Tibial artery (tissue), 4 donors: Measurements from ENCODE around the gene PLEKHF1.

Source experiments
- DNase-seq, 2 donors: peaks; one replicate each; pipeline ENCODE4 v3.0.0-alpha.2; 2019
- H3K27ac ChIP-seq, 2 donors: fragments of 200-600 bp; sonication (generic) in 1 of 2; 1 replicate in 1 of 2; 2 replicates in 1 of 2; pipeline ENCODE4 v1.5.1; 2018 to 2019; ENCODE audit warnings: mild to moderate bottlenecking in 1 of 2
- H3K27me3 ChIP-seq, 2 donors: fragments of 200-600 bp; sonication (generic) in 1 of 2; one replicate each; pipeline versions ENCODE4 v1.5.1 to v1.6.0; 2016 to 2019
- H3K36me3 ChIP-seq, 3 donors: fragments of 200-600 bp; sonication (generic) in 2 of 3; one replicate each; pipeline ENCODE4 v1.5.1; 2016 to 2019; ENCODE audit warnings: mild to moderate bottlenecking in 2 of 3
- H3K4me1 ChIP-seq, 4 donors: fragments of 200-600 bp; sonication (generic) in 2 of 4; 1 replicate in 3 of 4; 2 replicates in 1 of 4; pipeline ENCODE4 v1.5.1; 2016 to 2019
- H3K4me3 ChIP-seq, 2 donors: fragments of 200-600 bp; sonication (generic) in 1 of 2; 1 replicate in 1 of 2; 2 replicates in 1 of 2; pipeline ENCODE4 v1.5.1; 2018 to 2019; ENCODE audit warnings: mild to moderate bottlenecking in 2 of 2
- H3K9me3 ChIP-seq, 3 donors: fragments of 200-600 bp; sonication (generic) in 1 of 3; one replicate each; pipeline ENCODE4 v1.5.1; 2016 to 2019
- CTCF ChIP-seq, 2 experiments: fragments of 200-600 bp in 1 of 2; fragments of 450-650 bp in 1 of 2; IDR thresholded peaks; one replicate each; pipeline ENCODE4 v1.5.1; 2017 to 2019; ENCODE audit warnings: antibody characterized with exemption in 2 of 2, mild to moderate bottlenecking in 1 of 2, moderate library complexity in 1 of 2
- intact Hi-C: fragments of 100-400 bp; cut with DNase I; formaldehyde crosslinking; loops from one replicate; pipeline ENCODE4 v1.15.0; 2023; ENCODE audit warnings: low total_unique reads

The PLEKHF1 gene

GRCh38 chr19:29665215-29665825 is at the start of gene PLEKHF1:
Gene PLEKHF1, plus strand, starts transcription at chr19:29665461. Its CDS starts 8,379 bp downstream, at chr19:29673840.
- no peaks in the 10 kb centered on the region for H3K9me3 ChIP-seq
- peak within 1 kb of the TSS; percentile 90 to 91 for H3K4me3 ChIP-seq
- peak within 1 kb of the TSS; percentile 93 for H3K27ac ChIP-seq
- intact Hi-C loops = no loop called here
- H3K36me3 ChIP-seq = no peaks in the 10 kb centered on the region
- peak; percentile 87 to 95 for DNase-seq
- TF ChIP-seq CTCF (IDR thresholded peaks at IDR 0.05) = no peak
- peaks cover 0 to 75% (median 61%) of the 10 kb centered on the region in 4 donors for H3K4me1 ChIP-seq
- no peaks in the 10 kb centered on the region for H3K27me3 ChIP-seq

- no peaks in the 10 kb centered on the region for H3K9me3 ChIP-seq
Observed at GRCh38 chr19:29615891-29616425, 49.3 kb upstream of the PLEKHF1 start.

GRCh38 chr19:29616541-29616940 is 48.7 kb upstream of the PLEKHF1 start:
- Histone ChIP-seq H3K9me3 (no peaks in the 10 kb centered on the region), H3K27ac (no peak overlapping the region), H3K4me3 (no peak overlapping the region), H3K36me3 (peaks cover 35 to 54% (median 48%) of the 10 kb centered on the region in 3 donors), H3K4me1 (no peaks in the 10 kb centered on the region), H3K27me3 (peaks cover 0 to 8% of the 10 kb centered on the region in 2 donors)
- no peak for TF ChIP-seq CTCF (IDR thresholded peaks at IDR 0.05)
- DNase-seq = no peak
- intact Hi-C loops = no loop called here

More at GRCh38 chr19:29615891-29616425, 49.3 kb upstream of the PLEKHF1 start:
- Histone ChIP-seq H3K27ac (no peak overlapping the region), H3K36me3 (peaks cover 40 to 59% (median 53%) of the 10 kb centered on the region in 3 donors), H3K4me3 (no peak overlapping the region), H3K4me1 (no peaks in the 10 kb centered on the region), H3K27me3 (peaks cover 0 to 2% of the 10 kb centered on the region in 2 donors)
- TF ChIP-seq CTCF (IDR thresholded peaks at IDR 0.05) = no peak
- no peak for DNase-seq
- intact Hi-C loops = loop anchor here (2.0 kb wide), 1 partner anchor 101 kb away; no protein-coding TSS in a partner anchor

GRCh38 chr19:29617366-29618266 is 47.6 kb upstream of the PLEKHF1 start:
- TF ChIP-seq CTCF (IDR thresholded peaks at IDR 0.05) = no peak
- Histone ChIP-seq H3K4me1 (no peaks in the 10 kb centered on the region), H3K27ac (no peak overlapping the region), H3K4me3 (no peak overlapping the region), H3K9me3 (no peaks in the 10 kb centered on the region), H3K36me3 (peaks cover 25 to 43% (median 37%) of the 10 kb centered on the region in 3 donors), H3K27me3 (peaks cover 0 to 18% of the 10 kb centered on the region in 2 donors)
- no peak for DNase-seq
- intact Hi-C loops = no loop called here

- H3K36me3 ChIP-seq = peaks cover 17 to 35% (median 29%) of the 10 kb centered on the region in 3 donors
- H3K4me1 ChIP-seq = no peaks in the 10 kb centered on the region
- no peak overlapping the region for H3K4me3 ChIP-seq
- DNase-seq = no peak
- H3K9me3 ChIP-seq = no peaks in the 10 kb centered on the region
- intact Hi-C loops = no loop called here
- TF ChIP-seq CTCF (IDR thresholded peaks at IDR 0.05) = no peak
- no peak overlapping the region for H3K27ac ChIP-seq
- H3K27me3 ChIP-seq = peaks cover 0 to 21% of the 10 kb centered on the region in 2 donors
Observed at GRCh38 chr19:29618434-29618833, 46.8 kb upstream of the PLEKHF1 start.
